K562 (cell line): ENCODE results near the gene ABHD17C. TPM values are rescaled to one million over a fixed set of nuclear protein-coding genes. Genes with fewer than 3 reads are reported as not detected.
A peak's percentile ranks its signal among the peaks of the same experiment; 100 is the strongest.

Source experiments
- ATAC-seq: fragments of 200-7000 bp; cut with Tn5 transposase; 3 replicates; pipeline ENCODE4 v1.9.1; 2020; ENCODE audit warnings: moderate library complexity
- BruUV-seq: library from RNA; stranded (reverse); fragments of 400-500 nt; replicated peaks from 2 replicates; lab custom pipeline; 2021; lab: Mats Ljungman, UMichigan
- CTCF ChIA-PET: fragments of 300-600 bp; formaldehyde crosslinking; extraction: SDS; loops from one replicate; lab custom pipeline; 2021; ENCODE audit warnings: low intra/inter-chr PET ratio; lab: Yijun Ruan, JAX
- POLR2A ChIA-PET: fragments of 300-600, 350-650 bp; sonication (Branson Sonifier 250); formaldehyde crosslinking; extraction: SDS; loops from one replicate; lab custom pipeline; 2021; ENCODE audit warnings: antibody characterized with exemption, inconsistent platforms; lab: Yijun Ruan, JAX
- DNase-seq, 4 experiments: peaks; one replicate each; pipeline versions ENCODE4 v3.0.0 to v3.0.0-alpha.2; 2011 to 2018; ENCODE audit warnings: low spot score in 3 of 4, mixed read lengths in 3 of 4; ENCODE audit errors: extremely low read depth in 1 of 4
- FAIRE-seq: peaks from 2 replicates; lab custom pipeline; 2011; peaks lifted over from hg19 to GRCh38; lab: Jason Lieb, UNC
- H2AFZ ChIP-seq: 2 replicates; pipeline ENCODE4 v1.6.0; 2011; ENCODE audit warnings: low read depth, low read length, control low read depth, inconsistent platforms
- H3K27ac ChIP-seq: fragments of 200-600 bp; 3 replicates; pipeline ENCODE4 v1.8.0; 2011; ENCODE audit warnings: low read depth, mild to moderate bottlenecking, control low read depth, inconsistent platforms, low read length, moderate library complexity, mixed read lengths; ENCODE audit errors: extremely low read depth
- H3K27me3 ChIP-seq, 2 experiments: fragments of 300-600 bp in 1 of 2; 2 replicates in 1 of 2; 3 replicates in 1 of 2; pipeline versions ENCODE4 v1.6.0 to v1.8.0; 2011; ENCODE audit warnings: inconsistent platforms in 2 of 2, low read length in 2 of 2, mild to moderate bottlenecking in 1 of 2, mixed read lengths in 1 of 2, moderate library complexity in 1 of 2; ENCODE audit not compliant: control insufficient read depth in 2 of 2, insufficient read depth in 2 of 2
- H3K36me3 ChIP-seq: fragments of 300-600 bp; 3 replicates; pipeline ENCODE4 v1.8.0; 2011; ENCODE audit warnings: mild to moderate bottlenecking, low read length, inconsistent platforms; ENCODE audit not compliant: control insufficient read depth, insufficient read depth
- H3K4me1 ChIP-seq, 2 experiments: fragments of 200-600 bp in 1 of 2; replicated peaks in 1 of 2; 2 replicates in 1 of 2; 3 replicates in 1 of 2; pipeline versions ENCODE4 v1.5.1 to v1.8.0; 2011; ENCODE audit warnings: inconsistent platforms in 2 of 2, low read length in 2 of 2, mild to moderate bottlenecking in 1 of 2, mixed read lengths in 1 of 2, moderate library complexity in 1 of 2; ENCODE audit not compliant: control insufficient read depth in 2 of 2, insufficient read depth in 2 of 2
- H3K4me2 ChIP-seq: 2 replicates; pipeline ENCODE4 v1.6.1; 2011; ENCODE audit warnings: low read length, control low read depth, inconsistent platforms, mixed read lengths; ENCODE audit not compliant: insufficient read depth
- H3K4me3 ChIP-seq: fragments of 200-600 bp; sonication (generic), shearing (Covaris generic); 2 replicates; pipeline ENCODE4 v1.5.1; 2016; ENCODE audit warnings: control low read depth, inconsistent platforms
- H3K79me2 ChIP-seq: fragments of 200-600 bp; 3 replicates; pipeline ENCODE4 v1.8.0; 2011; ENCODE audit warnings: low read length, inconsistent platforms; ENCODE audit not compliant: control insufficient read depth, insufficient read depth
- H3K9ac ChIP-seq, 2 experiments: 2 replicates each; pipeline versions ENCODE4 v1.6.0 to v1.6.1; 2011; ENCODE audit warnings: low read depth in 2 of 2, low read length in 2 of 2, control low read depth in 1 of 2, inconsistent platforms in 1 of 2, mild to moderate bottlenecking in 1 of 2, mixed read lengths in 1 of 2; ENCODE audit not compliant: insufficient read depth in 1 of 2
- H3K9me1 ChIP-seq: one replicate; pipeline ENCODE4 v1.6.0; 2011; ENCODE audit warnings: inconsistent platforms, mild to moderate bottlenecking, low read length, moderate library complexity; ENCODE audit not compliant: control insufficient read depth, insufficient read depth
- H3K9me3 ChIP-seq: replicated peaks from 2 replicates; pipeline ENCODE4 v1.5.1; 2011; ENCODE audit warnings: low read depth, low read length, inconsistent platforms; ENCODE audit not compliant: control insufficient read depth, insufficient read depth
- H4K20me1 ChIP-seq: replicated peaks from 2 replicates; pipeline ENCODE4 v1.6.1; 2011; ENCODE audit warnings: low read length, inconsistent platforms, mixed read lengths; ENCODE audit not compliant: control insufficient read depth, insufficient read depth
- CREBBP ChIP-seq: IDR thresholded peaks from one replicate; pipeline ENCODE4 v1.6.1; 2012; ENCODE audit warnings: low read depth, mild to moderate bottlenecking, control low read depth, inconsistent platforms, low read length
- ETV5 ChIP-seq: sonication (generic); formaldehyde crosslinking; IDR thresholded peaks from 2 replicates; pipeline ENCODE4 v1.4.0; 2020; ENCODE audit warnings: low read depth, mild to moderate bottlenecking, missing genetic modification reagents
- GABPB1 ChIP-seq: sonication (generic); formaldehyde crosslinking; IDR thresholded peaks from 2 replicates; pipeline ENCODE4 v1.8.0; 2022; ENCODE audit warnings: mild to moderate bottlenecking, missing genetic modification reagents
- GTF3C2 ChIP-seq: IDR thresholded peaks from 3 replicates; pipeline ENCODE4 v1.6.1; 2011; ENCODE audit warnings: borderline replicate concordance, mild to moderate bottlenecking, moderate library complexity; ENCODE audit not compliant: insufficient read length; ENCODE audit errors: extremely low read depth
- JUN ChIP-seq, 2 experiments: sonication (generic) in 1 of 2; formaldehyde crosslinking in 1 of 2; IDR thresholded peaks; 2 replicates each; pipeline versions ENCODE4 v1.6.1 to v1.8.0; 2012 to 2022; ENCODE audit warnings: borderline replicate concordance in 2 of 2, mild to moderate bottlenecking in 2 of 2, improper control_type of control experiment in 1 of 2, low read depth in 1 of 2, low read length in 1 of 2, missing genetic modification reagents in 1 of 2
- MAX ChIP-seq: sonication (generic); formaldehyde crosslinking; IDR thresholded peaks from 2 replicates; pipeline ENCODE4 v1.9.0; 2022; ENCODE audit warnings: mild to moderate bottlenecking, missing genetic modification reagents
- WGBS: fragments of 100-300 bp; shearing (Covaris generic); methylation state at CpG from one replicate; pipeline ENCODE4 v1.1.6; 2016; ENCODE audit warnings: low coverage, mixed read lengths; ENCODE audit not compliant: insufficient coverage; ENCODE audit errors: missing lambda C conversion rate; 5-methylcytosine and 5-hydroxymethylcytosine counted together
- in situ Hi-C: fragments of 300-500 bp; cut with MboI; formaldehyde crosslinking; loops from 4 replicates; pipeline ENCODE4 v1.15.0; 2018; ENCODE audit warnings: inconsistent platforms, mixed read lengths
- intact Hi-C: fragments of 100-400 bp; cut with micrococcal nuclease; formaldehyde crosslinking; loops from 2 replicates; pipeline ENCODE4 v1.14.2; 2022
- polyA plus RNA-seq, 8 experiments: library from polyadenylated mRNA; depleted of rRNA in 4 of 8; stranded (reverse) in 5 of 8; unstranded in 3 of 8; fragments of >200 nt; fragmentation: Nextera tagmentation in 2 of 8; fragmentation: Illumina TruSeq in 1 of 8; extraction: Ambion mirVana in 2 of 8; extraction: Trizol in 1 of 8; gene quantifications; 2 replicates each; pipeline versions ENCODE4 v1.2.1 to v1.2.3, GENCODE V29; 2011 to 2014; ENCODE audit warnings: inconsistent platforms in 1 of 8, missing spikeins in 1 of 8
- total RNA-seq, 7 experiments: library from RNA; depleted of rRNA in 6 of 7; stranded (reverse); fragments of >200 nt in 6 of 7; fragmentation: Illumina TruSeq in 2 of 7; extraction: Trizol in 2 of 7; gene quantifications; 2 replicates each; pipeline versions ENCODE4 v1.2.1 to v1.2.3, GENCODE V29; 2011 to 2021; ENCODE audit warnings: low replicate concordance in 1 of 7
- TF ChIP-seq, protein P1 (sequence below), 2 experiments: fragments of 450-650 bp; formaldehyde crosslinking in 1 of 2; IDR thresholded peaks; 2 replicates each; pipeline versions ENCODE4 v1.4.0 to v1.6.1; 2014 to 2020; ENCODE audit warnings: mild to moderate bottlenecking in 2 of 2, borderline replicate concordance in 1 of 2, low read depth in 1 of 2

The ABHD17C gene
- total and polyA plus RNA-seq, 9 of the 15 experiments (the other 6 are each of a cell fraction or from before 2014, with no cell fraction given): 0.04 to 0.42 (median 0.19) TPM; not detected in 1

DNA sequence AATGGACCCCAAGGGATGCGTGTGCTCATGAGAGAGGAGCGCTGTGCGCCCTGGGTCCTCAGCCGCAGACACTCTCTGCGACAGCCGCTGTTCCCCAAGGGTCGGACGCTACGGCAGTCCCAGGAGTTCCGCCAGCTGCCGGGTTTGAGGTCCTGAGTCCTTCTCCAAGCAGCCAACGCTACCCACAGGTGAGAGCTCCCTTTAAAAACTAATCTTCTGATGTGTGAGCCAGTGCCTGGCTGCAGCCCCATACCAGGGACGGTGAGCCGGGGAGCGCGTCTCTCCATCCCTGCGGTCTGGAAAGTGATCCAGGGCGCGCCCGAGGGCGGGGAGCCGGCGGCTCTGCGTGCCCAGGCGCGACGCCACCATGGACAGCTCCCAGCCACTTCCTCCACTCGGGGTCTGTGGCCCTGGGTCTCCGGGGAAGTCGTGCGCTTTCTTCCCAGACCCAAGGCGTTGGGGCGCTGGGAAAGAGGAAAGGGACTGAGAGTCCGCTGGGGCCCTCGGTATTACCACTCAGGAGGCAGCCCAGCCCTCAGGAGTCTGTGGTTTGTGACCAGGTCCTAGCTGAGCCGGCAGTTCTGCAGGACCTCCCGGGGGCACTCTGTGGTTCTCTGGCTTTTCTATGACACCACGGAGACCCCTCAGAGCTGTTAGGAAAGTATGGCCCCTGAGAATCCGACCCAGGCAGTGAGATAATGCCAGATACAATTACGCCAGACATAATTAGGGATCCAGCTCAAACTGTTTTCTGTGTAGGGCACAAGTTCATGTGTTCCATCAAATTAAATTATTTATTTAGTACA is 85.5 kb downstream of the ABHD17C start:
- Histone ChIP-seq H3K4me3 (no peak overlapping the region), H3K4me2 (no peak overlapping the region), H3K27ac (no peak overlapping the region), H4K20me1 (peaks cover 12% of the 10 kb centered on the region), H2AFZ (no peak overlapping the region), H3K4me1 (peaks cover 0 to 18% of the 10 kb centered on the region in 2 experiments; a peak in 2 of 5 replicates), H3K27me3 (peaks cover 14 to 36% of the 10 kb centered on the region in 2 experiments; a peak in 4 of 5 replicates), H3K9me3 (no peaks in the 10 kb centered on the region), H3K9me1 (no peaks in the 10 kb centered on the region), H3K9ac (no peak overlapping the region), H3K79me2 (no peaks in the 10 kb centered on the region), H3K36me3 (no peaks in the 10 kb centered on the region)
- BruUV-seq: no TSS peak
- ATAC-seq: no peak
- intact Hi-C loops: no loop called here
- FAIRE-seq: no peak
- in situ Hi-C loops: no loop called here
- DNase-seq: peak; percentile 24 to 48 (median 39)
- CTCF ChIA-PET: interaction anchor here (0.5 kb wide), 1 partner anchor 19 kb away, joined by 3 read pairs; no protein-coding TSS in a partner anchor
- whole genome bisulfite sequencing: 7% methylated on average over 35 of the region's 40 CpGs
- POLR2A ChIA-PET: interaction anchor here (0.7 kb wide), 1 partner anchor 134 kb away, joined by 3 read pairs; no protein-coding TSS in a partner anchor
- TF ChIP-seq, protein P1, sequence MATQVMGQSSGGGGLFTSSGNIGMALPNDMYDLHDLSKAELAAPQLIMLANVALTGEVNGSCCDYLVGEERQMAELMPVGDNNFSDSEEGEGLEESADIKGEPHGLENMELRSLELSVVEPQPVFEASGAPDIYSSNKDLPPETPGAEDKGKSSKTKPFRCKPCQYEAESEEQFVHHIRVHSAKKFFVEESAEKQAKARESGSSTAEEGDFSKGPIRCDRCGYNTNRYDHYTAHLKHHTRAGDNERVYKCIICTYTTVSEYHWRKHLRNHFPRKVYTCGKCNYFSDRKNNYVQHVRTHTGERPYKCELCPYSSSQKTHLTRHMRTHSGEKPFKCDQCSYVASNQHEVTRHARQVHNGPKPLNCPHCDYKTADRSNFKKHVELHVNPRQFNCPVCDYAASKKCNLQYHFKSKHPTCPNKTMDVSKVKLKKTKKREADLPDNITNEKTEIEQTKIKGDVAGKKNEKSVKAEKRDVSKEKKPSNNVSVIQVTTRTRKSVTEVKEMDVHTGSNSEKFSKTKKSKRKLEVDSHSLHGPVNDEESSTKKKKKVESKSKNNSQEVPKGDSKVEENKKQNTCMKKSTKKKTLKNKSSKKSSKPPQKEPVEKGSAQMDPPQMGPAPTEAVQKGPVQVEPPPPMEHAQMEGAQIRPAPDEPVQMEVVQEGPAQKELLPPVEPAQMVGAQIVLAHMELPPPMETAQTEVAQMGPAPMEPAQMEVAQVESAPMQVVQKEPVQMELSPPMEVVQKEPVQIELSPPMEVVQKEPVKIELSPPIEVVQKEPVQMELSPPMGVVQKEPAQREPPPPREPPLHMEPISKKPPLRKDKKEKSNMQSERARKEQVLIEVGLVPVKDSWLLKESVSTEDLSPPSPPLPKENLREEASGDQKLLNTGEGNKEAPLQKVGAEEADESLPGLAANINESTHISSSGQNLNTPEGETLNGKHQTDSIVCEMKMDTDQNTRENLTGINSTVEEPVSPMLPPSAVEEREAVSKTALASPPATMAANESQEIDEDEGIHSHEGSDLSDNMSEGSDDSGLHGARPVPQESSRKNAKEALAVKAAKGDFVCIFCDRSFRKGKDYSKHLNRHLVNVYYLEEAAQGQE (IDR thresholded peaks at IDR 0.05; ENCODE audit: borderline replicate concordance): peak; percentile 97
- TF ChIP-seq, protein P1 (CRISPR knock-in tag; IDR thresholded peaks at IDR 0.05; ENCODE audit: low read depth): peak; percentile 93
- TF ChIP-seq CREBBP: no peak
- TF ChIP-seq ETV5 (CRISPR knock-in tag): no peak
- TF ChIP-seq GTF3C2: no peak
- TF ChIP-seq GABPB1 (CRISPR knock-in tag): peak; percentile 55; the same call in 1 of the 2 replicates
- no peak for TF ChIP-seq MAX (CRISPR knock-in tag)
- no peak for TF ChIP-seq JUN (IDR thresholded peaks at IDR 0.05; ENCODE audit: borderline replicate concordance, low read depth, low read length)
- no peak for TF ChIP-seq JUN (CRISPR knock-in tag; IDR thresholded peaks at IDR 0.05; ENCODE audit: borderline replicate concordance)
